Immature natural killer cell (primary cell): Measurements from ENCODE around the gene UTRN. TPM values are rescaled to one million over a fixed set of nuclear protein-coding genes. Genes with fewer than 3 reads are reported as not detected.
A peak's percentile ranks its signal among the peaks of the same experiment; 100 is the strongest.

Experiments
- DNase-seq, 3 donors: peaks; one replicate each; pipeline ENCODE4 v3.0.0; 2022; ENCODE audit warnings: mixed read lengths in 1 of 3
- H3K27ac Mint-ChIP-seq, 6 donors: one replicate each; pipeline ENCODE4 v1.8.0; 2020; ENCODE audit warnings: mixed read lengths in 6 of 6, mild to moderate bottlenecking in 5 of 6, inconsistent platforms in 4 of 6, moderate library complexity in 3 of 6
- H3K27me3 Mint-ChIP-seq, 3 donors: one replicate each; pipeline ENCODE4 v1.8.0; 2020 to 2021; ENCODE audit warnings: low read depth in 3 of 3, mild to moderate bottlenecking in 3 of 3, mixed read lengths in 3 of 3, moderate library complexity in 3 of 3, inconsistent platforms in 1 of 3
- H3K36me3 Mint-ChIP-seq, 3 donors: one replicate each; pipeline ENCODE4 v1.8.0; 2020; ENCODE audit warnings: mixed read lengths in 3 of 3, inconsistent platforms in 2 of 3, mild to moderate bottlenecking in 2 of 3
- H3K4me1 Mint-ChIP-seq, 2 donors: one replicate each; pipeline ENCODE4 v1.8.0; 2020; ENCODE audit warnings: inconsistent platforms in 2 of 2, mild to moderate bottlenecking in 2 of 2, mixed read lengths in 2 of 2, moderate library complexity in 1 of 2
- H3K4me3 Mint-ChIP-seq, 5 donors: one replicate each; pipeline ENCODE4 v1.8.0; 2020; ENCODE audit warnings: mild to moderate bottlenecking in 5 of 5, mixed read lengths in 5 of 5, inconsistent platforms in 3 of 5, moderate library complexity in 3 of 5
- H3K9me3 Mint-ChIP-seq, 6 donors: one replicate each; pipeline ENCODE4 v1.8.0; 2020; ENCODE audit warnings: mild to moderate bottlenecking in 6 of 6, mixed read lengths in 6 of 6, inconsistent platforms in 4 of 6, moderate library complexity in 3 of 6
- polyA plus RNA-seq, 3 donors: library from polyadenylated mRNA; unstranded; fragments of 300-500 nt; fragmentation: Illumina TruSeq; gene quantifications; one replicate each; pipeline ENCODE4 v1.2.3, GENCODE V29; 2021

UTRN gene
- 100 to 1,000 TPM in 1 of 3 donors, 10 to 100 TPM in 2; 40.5 to 261 (median 67.6) TPM for polyA plus RNA-seq

DNA sequence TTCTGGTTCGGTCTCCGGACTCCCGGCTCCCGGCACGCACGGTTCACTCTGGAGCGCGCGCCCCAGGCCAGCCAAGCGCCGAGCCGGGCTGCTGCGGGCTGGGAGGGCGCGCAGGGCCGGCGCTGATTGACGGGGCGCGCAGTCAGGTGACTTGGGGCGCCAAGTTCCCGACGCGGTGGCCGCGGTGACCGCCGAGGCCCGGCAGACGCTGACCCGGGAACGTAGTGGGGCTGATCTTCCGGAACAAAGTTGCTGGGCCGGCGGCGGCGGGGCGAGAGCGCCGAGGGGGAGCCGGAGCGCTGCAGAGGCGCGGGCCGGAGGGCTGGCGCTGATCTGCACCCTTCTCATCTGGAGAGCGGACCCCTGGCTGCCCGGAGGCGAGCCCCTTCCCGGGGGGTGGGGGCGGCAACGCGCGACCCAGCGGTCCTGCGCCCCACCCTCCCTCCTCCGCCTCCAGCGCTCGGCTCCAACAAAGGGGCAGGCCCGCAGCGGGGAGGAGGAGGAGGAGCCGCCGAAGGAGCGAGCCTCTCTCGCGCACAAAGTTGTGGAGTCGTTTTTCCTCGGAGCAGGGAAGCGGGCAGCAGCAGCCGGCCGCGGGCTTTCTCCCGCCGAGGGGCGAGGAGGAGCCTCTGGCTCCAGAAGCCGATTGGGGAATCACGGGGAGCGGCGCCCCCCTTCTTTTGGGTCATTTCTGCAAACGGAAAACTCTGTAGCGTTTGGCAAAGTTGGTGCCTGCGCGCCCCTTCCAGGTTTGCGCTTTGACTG, at the start of gene UTRN:
Gene UTRN, plus strand, starts transcription at position 553 of the 765 bp plus-strand sequence. CDS start 6,494 bp downstream, outside the sequence.
- DNase-seq = peak; percentile 62 to 67 (median 64)
- Mint-ChIP-seq H3K4me3 (peak within 1 kb of the TSS; percentile 94 to 99 (median 97)), H3K4me1 (peaks cover 29 to 42% of the 10 kb centered on the region in 2 donors)

DNA sequence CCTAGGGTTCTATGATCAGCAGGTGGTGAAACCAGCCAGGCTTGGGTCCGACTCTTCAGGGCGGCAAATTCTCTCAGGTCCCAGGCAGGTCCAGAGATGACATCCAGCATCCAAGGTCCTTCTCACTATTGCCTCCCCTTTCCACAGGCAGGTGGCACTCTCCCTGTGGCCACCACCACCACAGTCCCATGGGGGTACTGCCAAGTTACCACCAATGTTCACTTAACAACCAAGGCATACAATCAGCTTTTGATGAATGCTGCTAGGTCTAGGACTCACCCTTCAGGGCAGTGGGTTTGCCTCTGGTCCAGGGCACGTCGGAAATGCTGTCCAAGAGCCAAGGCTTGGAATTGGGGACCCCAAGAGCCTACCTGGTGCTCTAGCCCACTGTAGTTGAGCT, 40.4 kb upstream of the UTRN start:
- H3K9me3 Mint-ChIP-seq = no peaks in the 10 kb centered on the region
- no peak for DNase-seq
- H3K27ac Mint-ChIP-seq = no peak overlapping the region

More for the DNA sequence above, at the start of gene UTRN:
- H3K36me3 Mint-ChIP-seq = peaks cover 0 to 4% (median 0%) of the 10 kb centered on the region in 3 donors
- H3K27me3 Mint-ChIP-seq = peaks cover 6 to 13% (median 7%) of the 10 kb centered on the region in 3 donors
- peak within 1 kb of the TSS; percentile 69 to 90 (median 89) for H3K27ac Mint-ChIP-seq
- no peaks in the 10 kb centered on the region for H3K9me3 Mint-ChIP-seq

DNA sequence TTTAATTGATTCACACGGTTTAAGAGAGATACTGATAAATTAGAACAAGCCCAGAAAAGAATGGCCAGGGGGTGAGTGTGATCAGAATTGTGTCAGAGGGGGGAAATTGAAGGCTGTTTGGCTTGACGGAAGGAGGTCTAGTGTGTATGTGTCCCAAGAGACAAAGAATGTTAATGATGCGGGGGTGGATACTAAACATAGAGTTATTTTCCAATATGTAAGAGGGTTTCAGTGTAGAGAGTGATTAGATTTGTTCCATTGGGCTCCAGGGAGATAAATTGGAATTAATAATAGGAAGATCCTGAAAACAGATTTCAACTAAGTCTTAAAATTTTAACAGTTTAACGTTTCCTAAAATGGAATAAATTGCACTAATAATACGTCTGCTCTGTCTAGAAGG, 38.1 kb upstream of the UTRN start:
- no peaks in the 10 kb centered on the region for H3K9me3 Mint-ChIP-seq
- peaks cover 16 to 21% of the 10 kb centered on the region in 2 donors for H3K4me1 Mint-ChIP-seq
- no peaks in the 10 kb centered on the region for H3K36me3 Mint-ChIP-seq
- H3K27me3 Mint-ChIP-seq = peaks cover 2 to 5% (median 2%) of the 10 kb centered on the region in 3 donors
- H3K4me3 Mint-ChIP-seq = no peak overlapping the region
- no peak for DNase-seq
- H3K27ac Mint-ChIP-seq = no peak overlapping the region

More for the DNA sequence above, 40.4 kb upstream of the UTRN start:
- Mint-ChIP-seq H3K27me3 (peaks cover 1 to 5% (median 2%) of the 10 kb centered on the region in 3 donors), H3K4me3 (no peak overlapping the region), H3K36me3 (no peaks in the 10 kb centered on the region), H3K4me1 (peaks cover 16 to 21% of the 10 kb centered on the region in 2 donors)

DNA sequence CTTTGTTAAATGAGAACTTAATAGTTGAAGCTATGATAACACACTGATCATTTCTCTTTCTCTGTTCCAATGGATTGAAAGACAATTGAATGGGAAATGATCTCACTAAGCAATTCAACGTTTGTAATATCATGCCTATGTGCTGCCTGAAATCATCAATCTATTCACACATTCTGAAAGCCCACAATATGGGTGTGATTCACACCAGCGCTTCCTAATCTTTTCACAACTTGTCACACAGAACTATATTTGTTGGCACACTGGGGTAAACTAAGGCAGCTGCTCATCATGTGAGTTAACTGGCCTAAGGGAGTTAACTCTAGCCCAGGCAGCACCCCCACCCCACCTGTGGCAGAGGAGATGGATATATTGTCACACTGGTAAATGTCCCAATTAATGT, 37.1 kb upstream of the UTRN start:
- peaks cover 16 to 21% of the 10 kb centered on the region in 2 donors for H3K4me1 Mint-ChIP-seq
- H3K36me3 Mint-ChIP-seq = no peaks in the 10 kb centered on the region
- no peak overlapping the region for H3K27ac Mint-ChIP-seq
- DNase-seq = peak in 1 of 3 donors; percentile 8
- H3K27me3 Mint-ChIP-seq = peaks cover 2 to 5% (median 2%) of the 10 kb centered on the region in 3 donors
- peak overlapping the region in 2 of 5 donors; percentile 51 to 55 for H3K4me3 Mint-ChIP-seq
- no peaks in the 10 kb centered on the region for H3K9me3 Mint-ChIP-seq

DNA sequence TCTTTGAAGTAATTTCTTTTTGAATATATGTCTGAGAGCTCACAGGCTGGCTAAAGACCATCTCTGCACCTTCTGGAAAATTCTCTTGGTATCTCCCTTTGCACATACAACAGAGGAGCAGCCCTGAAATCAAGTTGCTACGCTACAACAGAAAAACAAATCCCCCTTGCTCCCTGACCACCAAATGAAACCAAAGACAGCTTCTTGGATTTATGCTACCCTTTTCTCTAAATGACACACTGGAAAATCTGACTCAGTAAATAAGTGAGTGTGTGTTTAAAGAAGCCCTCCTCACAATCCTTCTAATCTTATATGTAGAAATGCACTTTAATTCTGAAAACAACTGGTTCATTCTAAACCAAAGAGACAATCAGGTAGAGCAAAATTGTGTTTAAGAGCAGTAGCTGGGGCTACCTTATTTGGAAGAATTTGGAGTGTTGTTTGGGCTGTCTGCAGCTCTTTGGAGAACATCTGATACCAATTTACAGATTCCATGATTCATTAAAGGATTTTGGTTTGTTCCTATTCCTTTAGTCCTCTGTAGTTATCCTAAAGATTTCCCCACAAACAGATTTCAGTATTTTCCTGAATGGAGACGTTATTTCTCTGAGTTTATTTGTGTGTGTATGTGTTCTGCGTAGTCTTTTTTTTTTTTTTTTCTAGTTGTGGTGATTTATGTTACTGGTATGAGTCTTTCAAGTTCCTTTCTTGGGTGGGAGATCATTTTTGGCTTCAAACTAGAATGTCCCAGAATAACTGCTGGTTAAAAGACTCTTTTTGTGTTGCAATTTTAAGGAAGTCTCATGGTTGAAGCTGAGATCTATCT, 36.4 kb upstream of the UTRN start:
- no peak overlapping the region for H3K27ac Mint-ChIP-seq
- no peaks in the 10 kb centered on the region for H3K9me3 Mint-ChIP-seq
- H3K27me3 Mint-ChIP-seq = peaks cover 2 to 5% (median 2%) of the 10 kb centered on the region in 3 donors
- H3K4me1 Mint-ChIP-seq = peaks cover 16 to 21% of the 10 kb centered on the region in 2 donors
- no peak for DNase-seq
- no peaks in the 10 kb centered on the region for H3K36me3 Mint-ChIP-seq
- H3K4me3 Mint-ChIP-seq = peak overlapping the region in 2 of 5 donors; percentile 27 to 28

DNA sequence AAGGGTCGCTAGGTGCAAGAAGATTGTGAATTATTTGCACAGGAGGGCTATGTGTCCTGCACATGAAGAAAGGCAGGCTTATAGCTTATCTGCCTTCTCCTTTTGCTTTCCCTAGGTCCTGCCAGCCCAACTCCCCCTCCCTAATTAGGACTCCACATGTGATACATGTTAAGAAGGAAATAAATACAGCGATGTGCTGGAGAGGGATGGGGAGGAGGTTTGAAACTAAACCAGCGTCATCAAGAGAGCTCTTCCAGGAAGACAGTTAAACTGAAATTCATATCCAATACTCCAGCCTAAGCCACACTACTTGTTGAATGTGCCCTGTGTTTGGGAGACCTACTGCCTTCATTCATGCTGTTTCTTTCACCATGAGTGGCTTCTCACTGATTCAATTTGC, 34.9 kb upstream of the UTRN start:
- Mint-ChIP-seq H3K9me3 (no peaks in the 10 kb centered on the region), H3K4me1 (peaks cover 16 to 21% of the 10 kb centered on the region in 2 donors), H3K27me3 (peaks cover 0 to 2% (median 0%) of the 10 kb centered on the region in 3 donors), H3K36me3 (no peaks in the 10 kb centered on the region), H3K27ac (no peak overlapping the region), H3K4me3 (no peak overlapping the region)
- no peak for DNase-seq

DNA sequence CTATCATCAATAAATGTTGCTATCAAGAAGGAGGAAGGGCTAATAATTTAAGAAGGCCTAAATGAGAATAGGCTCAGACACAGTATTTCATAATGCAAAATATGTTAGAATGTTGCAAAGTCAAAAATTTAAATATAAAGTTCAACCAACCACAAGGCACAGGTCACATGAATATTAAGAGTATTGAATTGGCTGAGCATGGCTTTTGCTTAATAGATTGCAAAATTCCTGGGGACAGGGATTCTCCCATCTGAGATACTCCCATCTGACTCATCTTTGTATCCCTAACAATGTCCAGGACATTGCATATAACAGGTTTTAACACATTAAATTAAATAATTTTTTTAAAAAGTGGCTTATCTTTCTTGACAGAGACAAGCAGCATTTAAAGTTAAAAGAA, 32.9 kb upstream of the UTRN start:
- DNase-seq = no peak
- peaks cover 0 to 4% (median 2%) of the 10 kb centered on the region in 3 donors for H3K27me3 Mint-ChIP-seq
- no peak overlapping the region for H3K27ac Mint-ChIP-seq
- no peak overlapping the region for H3K4me3 Mint-ChIP-seq
- peaks cover 9 to 14% of the 10 kb centered on the region in 2 donors for H3K4me1 Mint-ChIP-seq
- no peaks in the 10 kb centered on the region for H3K9me3 Mint-ChIP-seq
- H3K36me3 Mint-ChIP-seq = peaks cover 0 to 5% (median 0%) of the 10 kb centered on the region in 3 donors

DNA sequence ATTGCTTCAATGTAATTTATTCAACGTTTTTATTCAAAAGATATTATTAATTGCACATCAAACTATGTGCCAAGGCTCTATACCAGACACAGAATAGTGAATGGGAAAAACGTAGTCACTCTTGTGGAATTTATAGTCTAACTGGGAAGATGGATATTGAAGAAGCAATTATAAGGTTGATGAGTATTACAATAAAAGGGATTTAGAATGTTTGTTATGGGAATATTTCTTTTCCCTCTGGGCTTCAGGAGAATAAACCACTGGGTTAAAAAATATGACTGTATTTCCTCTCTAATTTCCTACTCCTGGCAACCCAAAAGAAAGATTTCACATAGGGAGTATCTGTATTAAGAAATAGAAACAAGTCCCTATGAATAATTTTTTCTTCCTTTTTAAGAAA, 25.1 kb upstream of the UTRN start:
- Mint-ChIP-seq H3K36me3 (peaks cover 3 to 7% (median 4%) of the 10 kb centered on the region in 3 donors), H3K4me3 (no peak overlapping the region), H3K4me1 (peaks cover 4 to 9% of the 10 kb centered on the region in 2 donors), H3K27ac (no peak overlapping the region), H3K27me3 (peaks cover 0 to 6% (median 3%) of the 10 kb centered on the region in 3 donors), H3K9me3 (peaks cover 0 to 8% (median 0%) of the 10 kb centered on the region in 6 donors)
- no peak for DNase-seq

DNA sequence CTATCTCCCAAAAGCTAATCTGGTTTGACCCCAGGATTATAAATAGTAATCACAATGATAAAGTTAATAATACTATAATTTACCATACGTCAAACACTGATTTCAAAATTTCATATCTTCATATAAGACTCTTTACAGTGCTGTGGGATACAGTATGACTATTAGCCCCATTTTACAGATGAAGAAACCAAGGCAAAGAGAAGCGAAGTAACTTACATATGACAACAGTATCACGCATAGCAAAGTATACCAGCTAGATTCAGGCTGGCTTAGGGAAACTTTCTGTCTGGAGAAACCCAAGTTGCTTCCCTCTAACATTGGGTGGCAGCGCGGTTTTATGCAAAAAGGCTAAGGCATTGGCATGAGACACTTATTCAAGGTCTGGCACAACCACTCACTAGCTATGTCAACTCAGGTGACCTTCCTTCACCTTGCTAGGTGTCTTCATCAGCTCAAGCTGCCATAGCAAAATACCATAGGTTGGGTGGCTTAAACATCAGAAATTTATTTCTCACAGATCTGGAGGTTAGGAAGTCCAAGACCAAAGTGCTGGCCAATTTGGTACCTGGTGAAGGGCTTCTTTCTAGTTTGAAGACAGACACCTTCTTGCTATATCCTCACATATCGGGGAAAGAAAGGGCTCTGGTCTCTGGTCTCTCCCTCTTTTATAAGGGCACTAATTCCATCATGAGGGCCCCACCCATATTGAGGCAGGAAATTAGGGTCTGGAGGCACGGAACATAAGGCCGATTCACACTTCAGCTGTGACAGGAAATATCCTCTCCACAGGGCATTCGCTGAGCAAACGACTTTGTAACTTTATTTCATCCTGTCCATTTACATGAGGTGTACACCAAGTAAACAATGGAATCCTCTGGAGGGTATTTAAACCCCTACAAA, 22.4 kb upstream of the UTRN start:
- Mint-ChIP-seq H3K4me1 (peaks cover 4 to 9% of the 10 kb centered on the region in 2 donors), H3K9me3 (peaks cover 0 to 8% (median 0%) of the 10 kb centered on the region in 6 donors), H3K4me3 (no peak overlapping the region), H3K27me3 (peaks cover 0 to 3% (median 1%) of the 10 kb centered on the region in 3 donors), H3K27ac (peak overlapping the region in 1 of 6 donors; percentile 42), H3K36me3 (peaks cover 0 to 4% (median 2%) of the 10 kb centered on the region in 3 donors)
- DNase-seq = peak in 1 of 3 donors; percentile 14

DNA sequence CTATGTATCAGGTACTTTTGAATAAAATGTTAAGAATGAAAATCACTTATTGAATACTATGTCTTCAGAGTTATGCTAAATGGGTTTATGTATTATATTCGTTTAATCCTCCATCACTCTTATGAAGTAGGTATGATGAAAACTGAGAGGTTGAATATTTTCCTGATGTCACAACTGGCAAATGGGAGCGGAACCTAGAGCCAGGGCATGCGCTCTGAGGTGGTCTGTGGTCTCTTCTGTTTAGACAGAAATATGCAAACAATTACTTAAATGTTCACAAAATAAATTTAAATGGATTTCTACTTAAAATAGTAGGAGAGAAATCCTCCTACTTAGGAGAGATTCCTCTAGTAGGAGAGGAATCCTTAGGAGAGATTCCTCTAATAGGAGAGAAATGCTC, 21.3 kb upstream of the UTRN start:
- Mint-ChIP-seq H3K9me3 (peaks cover 0 to 8% (median 0%) of the 10 kb centered on the region in 6 donors), H3K4me1 (peaks cover 4 to 9% of the 10 kb centered on the region in 2 donors), H3K27me3 (no peaks in the 10 kb centered on the region), H3K4me3 (no peak overlapping the region), H3K36me3 (peaks cover 0 to 4% (median 0%) of the 10 kb centered on the region in 3 donors), H3K27ac (no peak overlapping the region)
- no peak for DNase-seq

DNA sequence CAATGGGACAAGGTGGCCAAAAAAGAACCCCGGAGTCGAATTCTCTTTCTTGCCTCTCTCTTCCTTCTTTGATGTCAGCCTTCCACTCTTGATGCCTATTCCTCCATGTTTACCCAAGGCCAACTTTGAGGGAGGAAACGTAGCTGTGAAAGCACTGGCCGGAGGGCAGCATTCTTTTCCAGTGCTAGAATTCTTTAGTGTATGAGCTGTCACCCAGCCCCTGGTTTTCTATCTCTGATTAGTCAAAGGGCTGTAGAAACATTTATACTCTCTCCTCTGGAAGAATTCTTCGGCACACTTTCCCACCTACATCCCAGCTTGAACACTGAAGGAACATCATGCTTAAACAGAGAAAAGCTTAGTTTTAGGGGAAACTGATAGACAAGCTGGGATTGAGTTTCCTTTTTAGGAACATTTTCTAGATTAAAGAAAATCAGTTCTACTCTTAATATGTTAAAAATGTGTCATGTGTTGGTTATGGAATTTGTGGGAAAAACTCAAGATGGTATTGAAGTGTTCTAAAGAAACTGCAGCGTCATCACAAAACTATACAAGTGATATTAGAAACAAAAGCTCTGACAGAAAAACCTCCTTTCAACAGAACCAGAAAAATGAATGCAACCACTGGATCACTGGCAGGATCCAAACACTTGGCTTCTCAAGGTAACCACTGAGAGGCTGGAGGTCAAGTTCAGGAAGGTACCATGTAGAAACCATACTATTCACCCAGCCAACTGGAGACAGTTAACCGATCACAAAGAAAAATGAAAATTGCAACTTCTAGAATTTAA, 20.7 kb upstream of the UTRN start:
- Mint-ChIP-seq H3K4me1 (peaks cover 4 to 9% of the 10 kb centered on the region in 2 donors), H3K36me3 (peaks cover 0 to 4% (median 0%) of the 10 kb centered on the region in 3 donors), H3K9me3 (peaks cover 0 to 8% (median 0%) of the 10 kb centered on the region in 6 donors), H3K27ac (no peak overlapping the region), H3K4me3 (no peak overlapping the region), H3K27me3 (no peaks in the 10 kb centered on the region)
- no peak for DNase-seq

DNA sequence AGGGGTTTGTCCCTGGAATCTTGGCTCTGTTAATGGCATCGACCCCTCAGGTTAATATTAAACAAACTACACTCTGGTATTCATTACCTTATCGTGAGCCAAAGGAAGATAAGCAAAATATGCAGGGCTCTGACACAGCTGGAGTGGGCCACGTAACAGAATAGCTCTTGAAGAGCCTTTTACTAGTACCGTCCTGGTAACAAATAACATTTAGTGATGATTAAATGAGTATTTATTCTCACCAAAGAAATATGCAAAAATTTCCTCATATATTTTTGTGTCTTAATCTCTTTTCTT, 20.1 kb upstream of the UTRN start:
- DNase-seq = no peak
- Mint-ChIP-seq H3K4me3 (no peak overlapping the region), H3K27me3 (peaks cover 0 to under 1% (median 0%) of the 10 kb centered on the region in 3 donors)

More for the DNA sequence above, 20.1 kb upstream of the UTRN start:
- peaks cover 0 to 8% (median 0%) of the 10 kb centered on the region in 6 donors for H3K9me3 Mint-ChIP-seq
- peaks cover 4 to 9% of the 10 kb centered on the region in 2 donors for H3K4me1 Mint-ChIP-seq
- no peak overlapping the region for H3K27ac Mint-ChIP-seq
- H3K36me3 Mint-ChIP-seq = peaks cover 0 to 4% (median 0%) of the 10 kb centered on the region in 3 donors
